ENCODE results near the gene SIGLEC8. TPM values are rescaled to one million over a fixed set of nuclear protein-coding genes. Genes with fewer than 3 reads are reported as not detected.

SIGLEC8 gene
- total RNA-seq, 2 donors from 2014 or later, result not detected

- TF ChIP-seq CTCF (conservative IDR thresholded peaks at IDR 0.05), result no peak
- no peaks in the 10 kb centered on the region for H3K9me3 ChIP-seq (ENCODE audit: control insufficient read depth, low read length)
- no peak for DNase-seq
- peaks cover 54% of the 10 kb centered on the region for H3K27me3 Mint-ChIP-seq (ENCODE audit: insufficient read depth)
- no peak overlapping the region for H3K27ac Mint-ChIP-seq
- H3K9me3 Mint-ChIP-seq, result no peaks in the 10 kb centered on the region
- H3K27ac ChIP-seq (ENCODE audit: low read depth, low read length), result no peak overlapping the region
- H3K4me3 ChIP-seq (ENCODE audit: low read length), result no peak overlapping the region
- WGBS, 2 experiments (ENCODE audit: insufficient coverage in 1 of 2, insufficient read length in 1 of 2), result 73 to 86% methylated on average over 6 to 10 of the region's 10 CpGs
- H3K4me1 Mint-ChIP-seq, result no peaks in the 10 kb centered on the region
- H3K9ac ChIP-seq (ENCODE audit: extremely low read depth, low read length, poor library complexity, severe bottlenecking), result no peak overlapping the region
- H3K4me3 Mint-ChIP-seq, result no peak overlapping the region
- H3K4me1 ChIP-seq (ENCODE audit: control insufficient read depth, insufficient read depth, low read length), result no peaks in the 10 kb centered on the region
- no peaks in the 10 kb centered on the region for H3K36me3 ChIP-seq (ENCODE audit: control insufficient read depth, insufficient read depth, low read length)
- no peaks in the 10 kb centered on the region for H3K36me3 Mint-ChIP-seq (ENCODE audit: low read depth)
- peaks cover 46% of the 10 kb centered on the region for H3K27me3 ChIP-seq (ENCODE audit: control insufficient read depth, insufficient read depth, low read length, poor library complexity, severe bottlenecking)
These were observed 4.4 kb upstream of the SIGLEC8 start for GRCh38 chr19:51462681-51463080.

GRCh38 chr19:51462276-51462675 is 4.0 kb upstream of the SIGLEC8 start:
- peaks cover 50% of the 10 kb centered on the region for H3K27me3 Mint-ChIP-seq (ENCODE audit: insufficient read depth)
- no peak overlapping the region for H3K27ac Mint-ChIP-seq
- Histone ChIP-seq H3K27ac (ENCODE audit: low read depth, low read length) (no peak overlapping the region), H3K4me1 (ENCODE audit: control insufficient read depth, insufficient read depth, low read length) (no peaks in the 10 kb centered on the region), H3K4me3 (ENCODE audit: low read length) (no peak overlapping the region), H3K9ac (ENCODE audit: extremely low read depth, low read length, poor library complexity, severe bottlenecking) (no peak overlapping the region), H3K27me3 (ENCODE audit: control insufficient read depth, insufficient read depth, low read length, poor library complexity, severe bottlenecking) (peaks cover 42% of the 10 kb centered on the region), H3K36me3 (ENCODE audit: control insufficient read depth, insufficient read depth, low read length) (no peaks in the 10 kb centered on the region), H3K9me3 (ENCODE audit: control insufficient read depth, low read length) (no peaks in the 10 kb centered on the region)
- WGBS, 2 experiments (ENCODE audit: insufficient coverage in 1 of 2, insufficient read length in 1 of 2), result 86 to 90% methylated on average over 3 to 7 of the region's 7 CpGs
- H3K36me3 Mint-ChIP-seq (ENCODE audit: low read depth), result no peaks in the 10 kb centered on the region
- no peaks in the 10 kb centered on the region for H3K4me1 Mint-ChIP-seq
- H3K4me3 Mint-ChIP-seq, result no peak overlapping the region
- TF ChIP-seq CTCF (conservative IDR thresholded peaks at IDR 0.05), result no peak
- DNase-seq, result no peak
- H3K9me3 Mint-ChIP-seq, result no peaks in the 10 kb centered on the region

GRCh38 chr19:51461723-51462161 is 3.5 kb upstream of the SIGLEC8 start:
- 67 to 81% methylated on average over 1 to 8 of the region's 8 CpGs for WGBS, 2 experiments (ENCODE audit: insufficient coverage in 1 of 2, insufficient read length in 1 of 2)
- no peaks in the 10 kb centered on the region for H3K4me1 Mint-ChIP-seq
- Histone ChIP-seq H3K4me1 (ENCODE audit: control insufficient read depth, insufficient read depth, low read length) (no peaks in the 10 kb centered on the region), H3K36me3 (ENCODE audit: control insufficient read depth, insufficient read depth, low read length) (no peaks in the 10 kb centered on the region), H3K27me3 (ENCODE audit: control insufficient read depth, insufficient read depth, low read length, poor library complexity, severe bottlenecking) (peaks cover 38% of the 10 kb centered on the region), H3K4me3 (ENCODE audit: low read length) (no peak overlapping the region), H3K9ac (ENCODE audit: extremely low read depth, low read length, poor library complexity, severe bottlenecking) (no peak overlapping the region), H3K9me3 (ENCODE audit: control insufficient read depth, low read length) (no peaks in the 10 kb centered on the region), H3K27ac (ENCODE audit: low read depth, low read length) (no peak overlapping the region)
- no peaks in the 10 kb centered on the region for H3K36me3 Mint-ChIP-seq (ENCODE audit: low read depth)
- TF ChIP-seq CTCF (conservative IDR thresholded peaks at IDR 0.05), result no peak
- H3K9me3 Mint-ChIP-seq, result no peaks in the 10 kb centered on the region
- peaks cover 47% of the 10 kb centered on the region for H3K27me3 Mint-ChIP-seq (ENCODE audit: insufficient read depth)
- DNase-seq, result no peak
- no peak overlapping the region for H3K4me3 Mint-ChIP-seq
- H3K27ac Mint-ChIP-seq, result no peak overlapping the region

Data from endodermal cell (in vitro differentiated cells).